Bronchial epithelial cell (primary cell): ENCODE measurements around the gene LRMDA. TPM values are rescaled to one million over a fixed set of nuclear protein-coding genes. Genes with fewer than 3 reads are reported as not detected.

Source experiments
- DNase-seq: peaks from one replicate; pipeline ENCODE4 v3.0.0-alpha.2; 2010; ENCODE audit warnings: low read depth
- FAIRE-seq: peaks from 2 replicates; lab custom pipeline; 2011; peaks lifted over from hg19 to GRCh38; lab: Jason Lieb, UNC
- H3K27me3 ChIP-seq: 2 replicates; pipeline ENCODE4 v1.5.1; 2011; ENCODE audit warnings: low read length; ENCODE audit not compliant: control insufficient read depth, insufficient read depth
- H3K36me3 ChIP-seq: 2 replicates; pipeline ENCODE4 v1.5.1; 2011; ENCODE audit warnings: low read length; ENCODE audit not compliant: control insufficient read depth, insufficient read depth
- H3K4me3 ChIP-seq: 2 replicates; pipeline ENCODE4 v1.5.1; 2011; ENCODE audit warnings: mild to moderate bottlenecking, low read depth, low read length, control low read depth
- CTCF ChIP-seq: IDR thresholded peaks from 2 replicates; pipeline ENCODE4 v1.5.1; 2011; ENCODE audit warnings: mild to moderate bottlenecking, moderate library complexity, low read length, control low read depth, inconsistent platforms; ENCODE audit not compliant: insufficient read depth, severe bottlenecking
- total RNA-seq: library from RNA; depleted of rRNA; stranded (reverse); fragments of >200 nt; gene quantifications from 2 replicates; pipeline ENCODE4 v1.2.1, GENCODE V29; 2014

LRMDA gene
- total RNA-seq, 1 donor from 2014 or later = 1.6 TPM

- H3K27me3 ChIP-seq = peaks cover 2% of the 10 kb centered on the region
- no peak for DNase-seq
- no peak overlapping the region for H3K4me3 ChIP-seq
- TF ChIP-seq CTCF = no peak
- no peaks in the 10 kb centered on the region for H3K36me3 ChIP-seq
- no peak for FAIRE-seq
These were observed 240.8 kb downstream of the LRMDA start for GRCh38 chr10:75672111-75672671.

- no peak for TF ChIP-seq CTCF
- Histone ChIP-seq H3K27me3 (peaks cover 2% of the 10 kb centered on the region), H3K36me3 (no peaks in the 10 kb centered on the region), H3K4me3 (no peak overlapping the region)
- FAIRE-seq (no peak), DNase-seq (peak; percentile 18)
These were observed 241.4 kb downstream of the LRMDA start for GRCh38 chr10:75672842-75673241.

GRCh38 chr10:75677541-75677940, 246.1 kb downstream of the LRMDA start:
- TF ChIP-seq CTCF = no peak
- no peak for DNase-seq
- FAIRE-seq = no peak
- Histone ChIP-seq H3K27me3 (peaks cover 2% of the 10 kb centered on the region), H3K4me3 (no peak overlapping the region), H3K36me3 (no peaks in the 10 kb centered on the region)

- no peak overlapping the region for H3K4me3 ChIP-seq
- H3K36me3 ChIP-seq = no peaks in the 10 kb centered on the region
- FAIRE-seq = no peak
- DNase-seq = no peak
- peaks cover 2% of the 10 kb centered on the region for H3K27me3 ChIP-seq
- no peak for TF ChIP-seq CTCF
These were observed 247.1 kb downstream of the LRMDA start for GRCh38 chr10:75678527-75678926.

GRCh38 chr10:75679536-75679935, 248.1 kb downstream of the LRMDA start:
- DNase-seq = peak; percentile 12

More at GRCh38 chr10:75679536-75679935, 248.1 kb downstream of the LRMDA start:
- TF ChIP-seq CTCF = no peak
- Histone ChIP-seq H3K4me3 (no peak overlapping the region), H3K36me3 (no peaks in the 10 kb centered on the region), H3K27me3 (peaks cover 2% of the 10 kb centered on the region)
- FAIRE-seq = no peak
